Right hindlimb (tissue), 1 donor: ENCODE measurements around the gene CXCL13.
"Not testable (repeated sequence)": the region's sequence is repeated elsewhere in the genome, so short reads cannot be mapped to it uniquely, and the experiment has no call there.

Experiments
- DNase-seq: peaks from one replicate; pipeline ENCODE4 v3.0.0-alpha.2; 2018

Gene CXCL13

DNA sequence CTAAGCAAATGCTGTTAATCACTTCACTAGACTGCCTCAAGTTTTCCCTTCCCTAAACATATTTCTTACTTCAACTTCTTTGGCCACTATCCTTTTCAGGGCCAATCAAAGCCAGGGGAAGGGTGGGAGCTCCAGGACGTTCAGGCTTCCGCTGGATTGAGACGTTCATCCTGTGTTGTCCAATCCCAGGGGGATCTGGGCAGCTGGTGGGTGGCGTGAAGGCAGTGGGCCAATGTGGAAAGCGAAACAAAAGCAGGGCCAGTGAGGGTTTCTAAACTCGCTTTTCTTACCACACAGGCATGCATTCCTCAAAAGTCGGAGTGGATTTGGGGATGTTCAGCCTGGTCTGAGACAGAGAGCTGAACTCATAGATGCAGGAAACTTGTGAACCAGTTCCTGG lies 7.6 kb downstream of the CXCL13 start:
- peak; percentile 36 for DNase-seq

DNA sequence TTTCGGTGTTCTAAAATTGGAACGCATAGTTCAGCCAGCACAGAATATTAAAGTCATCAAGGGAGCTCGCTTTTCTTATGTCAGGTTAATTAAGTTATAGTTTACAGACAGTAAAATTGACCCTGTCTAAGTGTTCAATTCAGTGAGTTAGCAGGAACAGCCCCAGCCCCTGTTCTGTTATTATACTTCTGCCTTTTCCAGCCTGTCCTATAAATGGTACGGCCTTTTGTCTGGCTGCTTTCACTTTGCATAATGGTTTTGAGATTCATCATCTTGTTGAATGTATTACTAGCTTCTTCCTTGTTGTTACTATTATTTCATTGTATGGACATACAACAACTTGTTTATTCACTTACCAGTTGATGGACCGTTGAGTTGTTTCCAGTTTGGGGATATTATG lies 9.5 kb downstream of the CXCL13 start:
- no peak for DNase-seq

DNA sequence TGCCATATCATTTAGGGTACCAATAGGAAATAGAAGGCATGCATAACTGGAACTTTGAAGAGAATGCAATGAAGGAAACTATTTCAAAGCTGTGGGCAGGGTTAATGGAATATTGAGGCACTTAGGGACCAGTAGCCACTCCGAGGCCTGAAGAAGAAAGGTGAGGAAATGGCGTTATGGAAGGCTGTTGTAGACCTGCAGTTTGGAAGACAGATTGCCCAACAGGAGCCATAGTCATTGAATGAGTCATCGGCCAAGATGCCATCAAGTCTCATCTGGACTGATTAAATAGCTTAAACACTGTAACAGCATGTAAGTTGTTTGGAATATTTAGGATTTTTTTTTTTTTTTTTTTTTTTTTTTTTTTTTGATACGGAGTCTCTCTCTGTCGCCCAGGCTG lies 11.6 kb downstream of the CXCL13 start:
- no peak for DNase-seq

- peak; percentile 83 for DNase-seq
Observed at GRCh38 chr4:77618383-77619241, 13.0 kb downstream of the CXCL13 start.

DNA sequence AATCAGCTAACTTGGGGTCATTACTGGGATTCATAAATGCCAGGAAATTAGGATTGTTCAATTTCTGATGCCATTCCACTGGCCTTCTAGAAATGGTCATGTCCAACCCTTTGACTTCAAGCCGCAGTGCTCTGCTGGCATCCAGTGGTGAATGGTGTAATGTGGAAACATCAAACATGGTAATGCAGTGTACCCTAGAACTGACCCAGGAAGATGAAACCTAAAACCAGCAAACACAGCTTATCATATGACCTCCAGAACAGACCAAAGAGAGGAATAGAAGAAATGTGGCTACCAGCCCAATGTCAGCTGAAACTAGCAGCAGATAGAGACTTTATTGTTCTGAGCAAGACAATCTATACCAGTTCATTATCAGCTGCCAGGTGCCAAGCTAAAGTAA lies 13.8 kb downstream of the CXCL13 start:
- DNase-seq = no peak

GRCh38 chr4:77621254-77621653 lies 15.6 kb downstream of the CXCL13 start:
- DNase-seq = no peak

- DNase-seq = no peak
Observed at GRCh38 chr4:77623091-77623490, 17.5 kb downstream of the CXCL13 start.

GRCh38 chr4:77624213-77624612 lies 18.6 kb downstream of the CXCL13 start:
- no peak for DNase-seq

- DNase-seq = no peak
Observed at GRCh38 chr4:77625485-77625884, 19.9 kb downstream of the CXCL13 start.

DNA sequence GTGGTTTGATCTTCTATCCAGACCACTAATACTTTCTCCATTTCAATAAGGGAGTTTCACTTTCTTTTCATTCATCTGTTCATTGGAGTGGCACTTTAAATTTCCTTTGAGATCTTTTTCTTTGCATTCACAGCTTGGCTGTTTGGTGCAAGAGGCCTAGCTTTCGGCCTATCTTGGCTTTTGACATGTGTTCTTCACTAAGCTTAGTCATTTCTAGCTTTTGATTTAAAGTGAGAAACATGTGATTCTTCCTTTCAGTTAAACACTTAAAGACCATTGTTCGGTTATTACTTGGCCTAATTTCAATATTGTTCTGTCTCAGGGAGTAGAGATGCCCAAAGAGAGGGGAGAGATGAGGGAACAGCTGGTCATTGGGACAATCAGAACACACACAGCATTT lies 24.3 kb downstream of the CXCL13 start:
- no peak for DNase-seq

DNA sequence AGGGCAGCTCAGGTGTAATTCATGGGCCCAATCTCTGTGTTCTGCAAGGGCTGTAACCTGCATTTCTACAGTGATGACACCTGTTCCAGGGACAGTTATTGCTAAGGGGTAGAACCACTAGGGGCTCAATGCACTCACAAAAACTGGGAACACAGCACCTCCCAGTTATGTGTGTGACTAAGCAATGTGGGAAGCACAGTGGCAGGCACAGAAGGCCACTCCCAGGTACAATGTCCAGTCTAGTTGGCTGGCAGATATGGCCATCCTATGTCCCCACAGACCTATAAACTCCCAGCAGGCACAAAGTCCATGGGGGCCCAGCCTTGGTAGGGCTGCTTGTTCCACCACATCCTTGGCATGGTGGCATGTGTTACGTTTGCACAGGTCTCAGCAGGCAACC lies 25.7 kb downstream of the CXCL13 start:
- no peak for DNase-seq

DNA sequence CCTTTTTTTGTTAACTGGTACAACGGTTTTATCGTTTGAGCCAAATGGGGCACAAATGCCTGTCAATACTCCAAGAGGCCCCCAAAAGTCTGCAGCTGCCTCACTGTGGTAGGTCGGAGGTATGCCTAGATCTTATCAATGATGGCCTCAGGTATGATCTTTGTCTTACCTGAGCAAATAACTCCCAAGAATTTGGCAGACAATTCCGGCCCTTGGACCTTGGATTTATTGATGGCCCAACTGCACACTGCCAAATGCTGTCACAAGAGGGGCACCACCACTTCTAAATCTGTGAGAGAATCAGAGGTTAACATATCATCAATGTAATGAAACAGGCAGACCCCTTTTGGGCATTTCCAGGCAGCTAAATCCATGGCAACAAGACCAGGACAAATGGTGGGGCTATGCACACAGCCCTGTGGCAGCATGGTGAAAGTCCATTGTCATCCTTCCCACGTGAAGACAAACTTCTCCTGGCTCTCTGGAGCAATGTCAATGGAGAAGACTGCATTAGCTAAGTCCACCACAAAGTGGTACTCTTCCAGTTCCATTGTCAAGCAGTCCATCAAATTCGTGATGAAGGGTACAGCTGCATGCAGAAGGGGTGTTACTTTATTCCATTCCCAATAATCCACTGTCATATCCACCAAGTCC lies 28.6 kb downstream of the CXCL13 start:
- DNase-seq = no peak

DNA sequence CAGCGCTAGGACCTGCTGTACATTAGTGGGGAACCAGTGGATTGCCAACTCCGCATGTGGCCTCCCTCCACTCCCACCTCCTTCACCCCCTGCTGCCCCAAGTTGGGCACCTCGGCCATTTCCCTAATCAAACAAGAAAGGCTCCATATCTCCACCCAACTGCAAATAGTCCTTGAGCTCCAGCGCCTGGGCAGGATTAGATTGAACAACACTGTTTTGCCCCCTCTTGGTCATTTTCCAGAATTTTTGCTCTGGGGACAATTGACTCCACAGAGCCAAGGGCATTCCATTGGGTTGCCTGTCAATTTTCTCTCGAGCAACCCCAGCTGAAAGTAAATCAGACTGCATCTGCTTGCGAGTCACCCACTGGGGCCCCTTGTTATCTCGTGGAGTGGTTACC lies 29.6 kb downstream of the CXCL13 start:
- no peak for DNase-seq

- no peak for DNase-seq
Observed at GRCh38 chr4:77635876-77636275, 30.3 kb downstream of the CXCL13 start.

DNA sequence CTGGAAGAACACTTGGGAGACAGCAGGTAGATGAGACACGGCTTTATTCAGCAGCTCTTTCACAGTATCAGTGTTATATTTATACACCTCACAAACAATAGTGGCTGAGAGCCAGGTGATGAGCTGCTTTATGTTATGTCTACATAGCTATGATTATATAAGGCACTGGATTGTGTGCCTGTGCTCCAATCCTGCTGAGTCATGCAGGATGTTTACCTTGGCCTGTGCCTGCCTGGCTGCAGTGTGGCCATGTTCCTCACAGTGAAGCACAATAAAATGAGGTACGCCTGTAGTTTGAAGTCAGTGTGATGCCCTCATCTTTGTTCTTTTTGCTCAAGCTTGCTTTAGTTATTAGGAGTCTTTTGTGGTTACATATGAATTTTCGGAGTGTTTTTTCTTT lies 31.3 kb downstream of the CXCL13 start:
- no peak for DNase-seq

GRCh38 chr4:77644069-77644468 lies 38.4 kb downstream of the CXCL13 start:
- DNase-seq = not testable (repeated sequence)

GRCh38 chr4:77650787-77651186 lies 45.2 kb downstream of the CXCL13 start:
- no peak for DNase-seq

DNA sequence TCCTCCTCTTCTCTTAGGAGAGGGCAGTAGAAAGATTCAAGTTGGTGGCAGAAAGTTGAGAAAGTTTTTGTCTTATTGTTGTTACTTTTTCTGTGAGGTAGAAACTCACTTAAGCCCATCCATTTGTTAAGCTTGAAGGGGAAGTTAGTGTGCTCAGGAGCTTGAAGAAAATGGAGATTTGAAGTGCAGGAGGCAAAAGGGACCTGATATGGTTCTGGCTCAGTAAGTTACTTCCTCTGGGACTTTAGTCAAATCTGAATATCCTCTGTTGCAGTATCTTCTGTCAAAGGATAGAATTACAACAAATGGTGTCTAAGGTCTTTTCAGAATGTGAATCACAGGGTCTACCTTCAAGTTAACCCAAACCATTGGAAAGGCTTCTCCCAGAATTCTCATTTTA lies 46.2 kb downstream of the CXCL13 start:
- no peak for DNase-seq

DNA sequence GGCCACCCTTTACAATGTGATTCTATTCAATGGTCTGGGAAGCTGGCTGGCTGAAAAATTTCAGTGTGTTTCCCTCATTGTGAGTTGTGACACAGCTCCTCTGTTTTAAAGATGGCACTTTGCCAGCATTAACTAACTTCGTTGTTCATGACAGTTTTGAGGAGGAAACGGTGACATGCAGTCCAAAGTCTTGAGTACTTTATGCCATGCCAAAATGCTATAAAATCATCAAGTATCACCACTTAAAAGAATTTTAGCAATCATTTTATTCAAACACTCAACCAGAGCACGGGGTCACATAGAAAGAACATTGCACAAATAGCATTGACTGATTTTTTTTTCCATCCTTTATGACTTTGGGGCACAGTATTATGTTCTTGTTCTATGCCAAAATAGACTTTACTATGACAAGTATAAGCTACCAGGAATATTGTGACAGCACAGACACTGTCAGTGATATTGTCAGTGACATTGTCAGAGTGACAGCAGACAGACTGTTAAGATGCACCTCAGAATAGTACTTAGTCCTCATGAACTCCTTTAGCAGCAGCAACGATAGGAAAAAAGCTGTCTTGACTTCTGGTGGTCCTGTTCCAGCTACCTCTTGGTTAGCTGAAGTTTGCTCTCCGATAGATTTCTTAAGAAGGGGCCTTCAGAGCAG lies 46.7 kb downstream of the CXCL13 start:
- DNase-seq = no peak

- DNase-seq = no peak
Observed at GRCh38 chr4:77653162-77653758, 47.6 kb downstream of the CXCL13 start.

GRCh38 chr4:77660318-77660717 lies 54.7 kb downstream of the CXCL13 start:
- DNase-seq = not testable (repeated sequence)
